Mesendoderm (in vitro differentiated cells): ENCODE results near the gene ZZZ3. TPM values are rescaled to one million over a fixed set of nuclear protein-coding genes. Genes with fewer than 3 reads are reported as not detected.

ENCODE experiments used
- DNase-seq: peaks from one replicate; pipeline ENCODE4 v3.0.0; 2013
- H2AK5ac ChIP-seq: 2 replicates; pipeline ENCODE4 v1.6.1; 2013; ENCODE audit warnings: low read length, inconsistent platforms
- H2BK120ac ChIP-seq: 2 replicates; pipeline ENCODE4 v1.6.1; 2013; ENCODE audit warnings: low read depth, mild to moderate bottlenecking, low read length, moderate library complexity, mixed read lengths
- H2BK15ac ChIP-seq: replicated peaks from 2 replicates; pipeline ENCODE4 v1.6.1; 2013; ENCODE audit warnings: low read depth, mild to moderate bottlenecking, moderate library complexity
- H2BK5ac ChIP-seq: 2 replicates; pipeline ENCODE4 v1.6.1; 2013; ENCODE audit warnings: low read length, inconsistent platforms
- H3K18ac ChIP-seq: 2 replicates; pipeline ENCODE4 v1.6.1; 2013; ENCODE audit warnings: mild to moderate bottlenecking, low read length, mixed read lengths
- H3K23ac ChIP-seq: one replicate; pipeline ENCODE4 v1.6.1; 2013; ENCODE audit warnings: low read length
- H3K27ac ChIP-seq: 2 replicates; pipeline ENCODE4 v1.5.1; 2013; ENCODE audit warnings: low read depth, mild to moderate bottlenecking, inconsistent platforms, low read length, moderate library complexity
- H3K27me3 ChIP-seq: 2 replicates; pipeline ENCODE4 v1.6.1; 2013; ENCODE audit warnings: low read length, control low read depth, mild to moderate bottlenecking, inconsistent platforms; ENCODE audit not compliant: insufficient read depth, poor library complexity
- H3K36me3 ChIP-seq: 2 replicates; pipeline ENCODE4 v1.6.1; 2013; ENCODE audit warnings: low read length, inconsistent platforms; ENCODE audit not compliant: control insufficient read depth, insufficient read depth
- H3K4ac ChIP-seq: one replicate; pipeline ENCODE4 v1.6.1; 2013; ENCODE audit warnings: low read depth, mild to moderate bottlenecking, low read length, moderate library complexity
- H3K4me1 ChIP-seq: 2 replicates; pipeline ENCODE4 v1.6.1; 2013; ENCODE audit warnings: low read depth, low read length, inconsistent platforms; ENCODE audit not compliant: control insufficient read depth
- H3K4me2 ChIP-seq: 2 replicates; pipeline ENCODE4 v1.6.1; 2013; ENCODE audit warnings: low read length
- H3K4me3 ChIP-seq: 2 replicates; pipeline ENCODE4 v1.5.1; 2013; ENCODE audit warnings: mild to moderate bottlenecking, low read length
- H3K56ac ChIP-seq: one replicate; pipeline ENCODE4 v1.6.1; 2013; ENCODE audit warnings: low read length
- H3K79me1 ChIP-seq: 2 replicates; pipeline ENCODE4 v1.6.1; 2013; ENCODE audit warnings: low read length, inconsistent platforms
- H3K79me2 ChIP-seq: 2 replicates; pipeline ENCODE4 v1.6.1; 2013; ENCODE audit warnings: mild to moderate bottlenecking, low read length; ENCODE audit not compliant: control insufficient read depth, insufficient read depth
- H3K9ac ChIP-seq: 2 replicates; pipeline ENCODE4 v1.6.1; 2013; ENCODE audit warnings: low read length, inconsistent platforms
- H4K5ac ChIP-seq: one replicate; pipeline ENCODE4 v1.6.1; 2013; ENCODE audit warnings: low read length
- H4K8ac ChIP-seq: one replicate; pipeline ENCODE4 v1.6.1; 2013; ENCODE audit warnings: low read depth, mild to moderate bottlenecking, control low read depth, low read length, moderate library complexity
- WGBS: extraction: QIAGEN DNeasy Blood & Tissue Kit; methylation state at CpG from one replicate; pipeline ENCODE4 v1.1.7; 2013; ENCODE audit warnings: low lambda C conversion rate, missing lambda C conversion rate; ENCODE audit not compliant: insufficient coverage; ENCODE audit errors: extremely low coverage; 5-methylcytosine and 5-hydroxymethylcytosine counted together
- polyA plus RNA-seq, 2 experiments: library from polyadenylated mRNA; stranded (reverse); fragments of 200-250 nt; gene quantifications; one replicate each; pipeline ENCODE4 v1.2.3, GENCODE V29; 2013

The ZZZ3 gene
- 28.4 TPM for polyA plus RNA-seq (2013, experiment 1 of 2)
- 28.3 TPM for polyA plus RNA-seq (2013, experiment 2 of 2)

- peaks cover 5% of the 10 kb centered on the region for H3K79me1 ChIP-seq
- no peak within 1 kb of the TSS for H2BK15ac ChIP-seq
- DNase-seq, result peak; percentile 97
- peak within 1 kb of the TSS; percentile 95 for H3K9ac ChIP-seq
- no peaks in the 10 kb centered on the region for H3K4me1 ChIP-seq
- peak within 1 kb of the TSS; percentile 100 for H3K56ac ChIP-seq
- H3K36me3 ChIP-seq, result no peaks in the 10 kb centered on the region
- H3K4me2 ChIP-seq, result peak within 1 kb of the TSS; percentile 62
- peak within 1 kb of the TSS; percentile 100 for H3K27ac ChIP-seq
- H3K79me2 ChIP-seq, result peaks cover 30% of the 10 kb centered on the region
- peak within 1 kb of the TSS; percentile 11 for H2BK120ac ChIP-seq
- no peaks in the 10 kb centered on the region for H3K27me3 ChIP-seq
- no CpG with 5 or more reads among the region's 56 CpGs for WGBS
- H4K5ac ChIP-seq, result no peak within 1 kb of the TSS
- peak within 1 kb of the TSS; percentile 83 for H3K18ac ChIP-seq
- peak within 1 kb of the TSS; percentile 91 for H3K4ac ChIP-seq
- peak within 1 kb of the TSS; percentile 97 for H3K4me3 ChIP-seq
- H4K8ac ChIP-seq, result peak within 1 kb of the TSS; percentile 100
- H2AK5ac ChIP-seq, result no peak within 1 kb of the TSS
- peak within 1 kb of the TSS; percentile 94 for H2BK5ac ChIP-seq
- no peak within 1 kb of the TSS for H3K23ac ChIP-seq
Measured at GRCh38 chr1:77682460-77683159, at the start of gene ZZZ3. ZZZ3 (minus strand) TSS chr1:77682658; CDS start chr1:77633354, 49,304 bp downstream.

DNA sequence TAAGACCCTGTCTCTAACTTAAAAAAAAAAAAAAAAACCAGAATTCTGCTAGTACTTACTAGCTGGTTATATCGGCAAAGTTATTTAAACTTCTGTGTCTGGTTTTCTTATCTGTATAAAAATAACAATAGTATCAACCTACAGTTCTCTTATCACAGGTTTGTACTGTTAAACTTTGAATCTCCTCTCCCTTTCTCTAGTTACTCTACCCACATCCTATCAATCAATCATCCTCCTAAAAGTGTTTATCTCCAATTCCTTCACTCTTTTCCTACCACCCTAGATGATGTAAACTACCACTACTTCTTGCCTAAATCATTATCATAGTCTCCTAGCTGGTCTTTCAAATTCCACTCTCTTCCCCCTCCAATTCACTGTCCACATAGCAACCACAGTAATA lies 49.6 kb upstream of the ZZZ3 start:
- H3K27ac ChIP-seq, result no peak overlapping the region
- H2BK15ac ChIP-seq, result no peak overlapping the region
- no peak overlapping the region for H4K5ac ChIP-seq
- H4K8ac ChIP-seq, result no peak overlapping the region
- DNase-seq, result no peak
- no peak overlapping the region for H3K4me2 ChIP-seq
- H3K56ac ChIP-seq, result no peak overlapping the region
- WGBS, result no CpG with 5 or more reads among the region's 1 CpG
- no peaks in the 10 kb centered on the region for H3K27me3 ChIP-seq
- H3K79me1 ChIP-seq, result no peaks in the 10 kb centered on the region
- no peak overlapping the region for H2AK5ac ChIP-seq
- no peaks in the 10 kb centered on the region for H3K4me1 ChIP-seq
- no peak overlapping the region for H2BK5ac ChIP-seq
- H2BK120ac ChIP-seq, result no peak overlapping the region
- H3K79me2 ChIP-seq, result no peaks in the 10 kb centered on the region
- H3K36me3 ChIP-seq, result no peaks in the 10 kb centered on the region
- no peak overlapping the region for H3K4me3 ChIP-seq
- H3K9ac ChIP-seq, result no peak overlapping the region
- H3K18ac ChIP-seq, result no peak overlapping the region
- no peak overlapping the region for H3K23ac ChIP-seq
- no peak overlapping the region for H3K4ac ChIP-seq

DNA sequence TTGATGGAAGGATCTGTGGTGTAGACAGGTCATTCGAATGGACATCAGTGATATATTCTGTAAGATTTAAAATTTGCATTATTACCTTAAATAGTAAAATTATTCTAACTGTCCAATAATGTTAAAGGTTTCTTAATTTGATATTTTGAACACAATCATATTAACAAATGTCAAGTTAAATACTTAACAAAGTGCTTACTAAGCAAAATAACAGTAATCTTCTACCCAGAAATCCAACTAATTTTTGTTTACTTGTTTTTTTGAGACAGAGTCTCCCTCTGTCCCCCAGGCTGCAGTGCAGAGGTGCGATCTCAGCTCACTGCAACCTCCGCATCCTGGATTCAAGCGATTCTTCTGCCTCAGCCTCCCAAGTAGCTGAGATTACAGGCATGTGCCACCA lies 43.2 kb upstream of the ZZZ3 start:
- Histone ChIP-seq H3K27ac (no peak overlapping the region), H3K36me3 (no peaks in the 10 kb centered on the region), H3K4me1 (no peaks in the 10 kb centered on the region), H2AK5ac (no peak overlapping the region), H3K23ac (no peak overlapping the region), H3K18ac (no peak overlapping the region), H3K4me3 (no peak overlapping the region), H2BK5ac (no peak overlapping the region), H3K9ac (no peak overlapping the region), H4K8ac (no peak overlapping the region), H4K5ac (no peak overlapping the region), H3K27me3 (no peaks in the 10 kb centered on the region), H2BK120ac (no peak overlapping the region), H3K4me2 (no peak overlapping the region), H3K56ac (no peak overlapping the region), H3K4ac (no peak overlapping the region), H3K79me1 (no peaks in the 10 kb centered on the region), H2BK15ac (no peak overlapping the region), H3K79me2 (no peaks in the 10 kb centered on the region)
- DNase-seq, result no peak
- no CpG with 5 or more reads among the region's 4 CpGs for WGBS

GRCh38 chr1:77718181-77718580 lies 35.7 kb upstream of the ZZZ3 start:
- no peak for DNase-seq
- Histone ChIP-seq H3K79me2 (no peaks in the 10 kb centered on the region), H2BK5ac (no peak overlapping the region), H3K9ac (no peak overlapping the region), H3K27me3 (no peaks in the 10 kb centered on the region), H3K23ac (no peak overlapping the region), H4K8ac (no peak overlapping the region), H3K36me3 (peaks cover 2% of the 10 kb centered on the region), H3K4me1 (no peaks in the 10 kb centered on the region), H2BK120ac (no peak overlapping the region), H3K18ac (no peak overlapping the region), H3K27ac (no peak overlapping the region), H2BK15ac (no peak overlapping the region), H3K4ac (no peak overlapping the region), H4K5ac (no peak overlapping the region), H3K4me3 (no peak overlapping the region), H3K79me1 (no peaks in the 10 kb centered on the region), H2AK5ac (no peak overlapping the region), H3K56ac (no peak overlapping the region), H3K4me2 (no peak overlapping the region)
- WGBS, result 100% methylated on average over 1 of the region's 2 CpGs

- H3K56ac ChIP-seq, result no peak overlapping the region
Measured at GRCh38 chr1:77716065-77716464, 33.6 kb upstream of the ZZZ3 start.

DNA sequence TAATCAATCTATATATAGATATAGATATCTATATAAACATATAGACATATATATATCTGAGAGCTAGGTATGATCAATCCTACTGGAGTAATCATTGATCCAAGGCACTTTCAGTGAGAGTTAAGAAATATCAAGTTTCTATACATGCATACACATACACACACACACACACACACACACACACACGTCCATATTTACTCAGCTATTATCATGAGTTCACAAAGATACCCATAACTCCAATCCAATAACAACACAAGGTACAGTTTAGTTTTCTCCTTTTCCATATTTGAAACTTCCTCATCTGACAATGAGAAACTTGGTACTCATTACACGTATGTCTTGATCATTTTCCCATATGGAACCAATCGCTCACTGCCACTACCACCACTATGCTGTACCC lies 27.3 kb upstream of the ZZZ3 start:
- H4K5ac ChIP-seq, result no peak overlapping the region
- H3K4me1 ChIP-seq, result no peaks in the 10 kb centered on the region
- WGBS, result no CpG with 5 or more reads among the region's 3 CpGs
- H4K8ac ChIP-seq, result no peak overlapping the region
- H2AK5ac ChIP-seq, result no peak overlapping the region
- H3K4me3 ChIP-seq, result no peak overlapping the region
- H3K18ac ChIP-seq, result no peak overlapping the region
- no peak overlapping the region for H3K56ac ChIP-seq
- no peaks in the 10 kb centered on the region for H3K79me2 ChIP-seq
- no peak overlapping the region for H3K9ac ChIP-seq
- no peak overlapping the region for H3K4ac ChIP-seq
- DNase-seq, result no peak
- no peak overlapping the region for H2BK15ac ChIP-seq
- no peak overlapping the region for H2BK5ac ChIP-seq
- no peaks in the 10 kb centered on the region for H3K27me3 ChIP-seq
- H3K23ac ChIP-seq, result no peak overlapping the region
- no peaks in the 10 kb centered on the region for H3K79me1 ChIP-seq
- no peaks in the 10 kb centered on the region for H3K36me3 ChIP-seq
- H3K27ac ChIP-seq, result no peak overlapping the region
- H2BK120ac ChIP-seq, result no peak overlapping the region
- no peak overlapping the region for H3K4me2 ChIP-seq

More at GRCh38 chr1:77716065-77716464, 33.6 kb upstream of the ZZZ3 start:
- no peak overlapping the region for H4K8ac ChIP-seq
- H3K79me2 ChIP-seq, result no peaks in the 10 kb centered on the region
- no peak overlapping the region for H3K9ac ChIP-seq
- no peaks in the 10 kb centered on the region for H3K4me1 ChIP-seq
- no peak overlapping the region for H2BK5ac ChIP-seq
- no peak overlapping the region for H3K4ac ChIP-seq
- H3K23ac ChIP-seq, result no peak overlapping the region
- DNase-seq, result no peak
- H2BK120ac ChIP-seq, result no peak overlapping the region
- peaks cover 2% of the 10 kb centered on the region for H3K36me3 ChIP-seq
- no peak overlapping the region for H3K27ac ChIP-seq
- no peak overlapping the region for H4K5ac ChIP-seq
- H2BK15ac ChIP-seq, result no peak overlapping the region
- H3K27me3 ChIP-seq, result no peaks in the 10 kb centered on the region
- H3K4me2 ChIP-seq, result no peak overlapping the region
- no peak overlapping the region for H3K4me3 ChIP-seq
- no peaks in the 10 kb centered on the region for H3K79me1 ChIP-seq
- no CpG with 5 or more reads among the region's 4 CpGs for WGBS
- no peak overlapping the region for H3K18ac ChIP-seq
- H2AK5ac ChIP-seq, result no peak overlapping the region
